AG08396 (cell line): ENCODE results near the gene KIFC1.
"Not testable (repeated sequence)": the region's sequence is repeated elsewhere in the genome, so short reads cannot be mapped to it uniquely, and the experiment has no call there.

Experiments
- DNase-seq: peaks from one replicate; pipeline ENCODE4 v3.0.0; 2012; ENCODE audit warnings: low spot score, mixed read lengths

The KIFC1 gene

DNA sequence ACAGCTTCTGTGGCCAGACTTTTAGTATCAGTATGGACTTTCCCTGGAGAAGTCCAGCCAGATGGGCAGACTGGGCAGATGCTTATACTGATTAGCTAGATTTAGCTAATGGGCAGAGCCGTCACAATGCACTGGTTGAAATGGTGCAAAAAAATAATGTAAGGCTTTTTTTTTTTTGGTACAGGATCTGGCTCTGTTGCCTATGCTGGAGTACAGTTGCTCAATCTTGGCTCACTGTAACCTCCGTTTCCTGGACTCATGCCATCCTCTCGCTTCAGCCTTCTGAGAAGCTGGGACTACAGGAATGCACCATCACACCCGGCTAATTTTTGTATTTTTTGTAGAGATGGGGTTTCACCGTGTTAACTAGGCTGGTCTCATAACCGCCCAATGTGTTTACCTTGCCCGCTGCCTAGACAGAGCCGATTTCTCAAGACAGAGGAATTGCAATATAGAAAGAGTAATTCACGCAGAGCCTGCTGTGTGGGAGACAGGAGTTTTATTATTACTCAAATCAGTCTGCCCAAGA lies 16.4 kb upstream of the KIFC1 start:
- DNase-seq = no peak

DNA sequence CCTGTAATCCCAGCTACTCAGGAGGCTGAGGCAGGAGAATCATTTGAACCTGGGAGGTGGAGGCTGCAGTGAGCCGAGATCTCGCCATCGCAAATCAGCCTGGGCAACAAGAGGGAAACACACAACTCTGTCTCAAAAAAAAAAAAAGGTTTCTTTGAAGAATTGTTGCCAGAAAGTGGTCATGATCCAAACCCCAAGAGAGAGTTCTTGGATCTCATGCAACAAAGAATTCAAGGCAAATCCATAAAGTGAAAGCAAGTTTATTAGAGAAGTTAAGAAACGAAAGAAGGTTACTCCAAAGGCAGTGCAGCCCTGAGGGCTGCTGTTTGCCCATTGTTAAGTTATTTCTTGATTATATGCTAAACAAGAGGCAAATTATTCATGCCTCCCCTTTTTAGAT lies 14.5 kb upstream of the KIFC1 start:
- no peak for DNase-seq

DNA sequence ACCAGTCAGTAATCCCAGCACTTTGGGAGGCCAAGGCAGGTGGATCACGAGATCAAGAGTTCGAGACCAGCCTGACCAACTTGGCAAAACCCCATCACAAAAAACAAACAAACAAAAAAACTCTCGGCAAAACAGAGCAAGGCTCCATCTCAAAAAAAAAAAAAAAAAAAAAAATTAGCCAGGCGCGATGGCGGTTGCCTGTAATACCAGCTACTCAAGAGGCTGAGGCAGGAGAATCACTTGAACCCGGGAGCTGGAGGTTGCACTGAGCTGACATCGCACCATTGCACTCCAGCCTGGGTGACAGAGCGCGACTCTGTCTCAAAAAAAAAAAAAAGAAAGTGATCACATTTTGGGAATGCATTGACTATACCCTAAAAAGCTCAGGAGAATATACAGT lies 12.4 kb upstream of the KIFC1 start:
- DNase-seq = not testable (repeated sequence)

DNA sequence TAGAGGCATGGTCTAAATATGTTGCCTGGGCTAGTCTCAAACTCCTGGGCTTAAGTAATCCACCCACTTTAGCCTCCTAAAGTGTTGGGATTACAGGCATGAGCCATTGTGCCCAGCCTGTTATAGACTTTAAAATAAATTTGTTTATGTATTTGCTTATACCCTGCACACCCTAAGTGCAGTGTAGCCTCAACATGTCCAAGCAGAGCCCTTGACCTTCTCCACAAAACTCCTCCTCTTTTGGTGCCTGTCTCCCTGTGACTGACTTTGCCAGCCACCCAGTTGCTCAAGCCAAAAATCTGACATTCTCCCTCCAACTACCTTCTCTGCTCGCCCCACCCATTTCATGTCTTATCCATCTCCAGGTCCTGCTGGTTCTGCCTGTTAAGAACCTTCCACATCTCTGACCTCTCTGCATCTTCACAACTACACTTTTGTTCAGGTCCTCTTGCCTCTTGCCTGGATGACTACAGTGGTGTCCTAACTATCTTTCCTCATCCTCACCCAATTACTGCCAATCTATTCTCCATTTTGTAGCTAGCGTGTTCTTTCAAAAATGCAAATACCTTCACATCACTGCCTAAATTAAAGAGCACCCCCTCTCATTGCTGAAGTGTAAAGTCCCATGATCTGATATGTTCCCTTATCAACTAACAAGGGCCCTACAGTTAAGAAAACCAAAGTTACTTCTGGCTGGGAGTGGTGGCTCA lies 11.2 kb upstream of the KIFC1 start:
- DNase-seq = no peak

DNA sequence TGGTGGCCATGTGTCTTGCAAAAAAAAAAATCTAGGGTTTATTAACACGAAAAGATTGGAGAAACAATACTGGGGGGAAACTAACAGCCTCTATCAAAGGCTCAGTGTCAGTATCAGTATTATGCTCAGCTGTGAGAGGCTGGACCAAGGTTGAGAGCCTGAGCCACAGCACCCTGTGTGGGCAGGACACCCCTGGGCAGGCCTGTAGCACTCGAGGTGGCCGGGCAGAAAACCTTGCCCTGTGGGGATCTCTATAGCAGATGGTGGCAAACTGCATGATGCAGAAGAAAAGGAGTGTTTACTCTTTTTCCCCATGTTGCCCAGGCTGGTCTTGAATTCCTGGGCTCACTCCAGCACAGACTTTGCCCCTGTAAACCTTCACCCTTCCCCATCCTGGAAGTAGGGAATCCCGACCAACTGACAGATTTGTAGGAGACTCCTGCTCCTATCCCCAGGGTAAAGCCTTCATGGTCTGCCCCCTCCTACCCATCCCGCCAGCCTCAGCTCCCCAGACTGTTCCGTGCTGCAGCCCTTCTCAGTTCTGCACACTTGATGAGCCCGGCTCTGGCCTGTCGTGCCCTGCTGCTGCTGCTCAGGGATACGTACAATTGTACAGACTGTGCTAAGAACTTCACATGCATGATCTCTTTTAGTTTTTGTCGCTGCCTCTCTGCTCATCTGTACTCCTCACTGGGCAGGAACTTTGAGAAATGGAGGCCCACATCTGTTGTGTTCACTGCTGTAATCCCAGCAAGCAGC lies 8.0 kb upstream of the KIFC1 start:
- DNase-seq = no peak

DNA sequence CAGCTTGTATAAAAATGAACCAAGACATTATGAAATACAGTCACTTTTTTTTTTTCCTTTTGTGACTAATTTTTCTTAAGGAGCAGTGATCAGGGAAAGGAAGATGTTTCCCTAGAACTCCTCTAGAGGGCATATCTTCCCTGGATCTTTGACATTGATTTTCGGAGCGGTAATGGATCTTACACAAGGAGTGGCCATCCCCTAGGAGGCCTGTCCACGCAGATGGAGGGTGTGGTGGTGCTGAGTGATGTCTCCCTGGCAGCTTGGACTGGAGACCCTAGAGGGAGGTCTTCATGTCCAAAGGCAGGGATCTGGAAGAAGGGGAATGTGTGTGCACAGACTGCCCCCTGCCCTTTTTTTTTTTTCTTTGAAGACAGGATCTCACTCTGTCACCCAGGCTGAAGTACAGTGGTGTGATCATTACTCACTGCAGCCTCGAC lies 7.0 kb upstream of the KIFC1 start:
- peak; percentile 58 for DNase-seq

DNA sequence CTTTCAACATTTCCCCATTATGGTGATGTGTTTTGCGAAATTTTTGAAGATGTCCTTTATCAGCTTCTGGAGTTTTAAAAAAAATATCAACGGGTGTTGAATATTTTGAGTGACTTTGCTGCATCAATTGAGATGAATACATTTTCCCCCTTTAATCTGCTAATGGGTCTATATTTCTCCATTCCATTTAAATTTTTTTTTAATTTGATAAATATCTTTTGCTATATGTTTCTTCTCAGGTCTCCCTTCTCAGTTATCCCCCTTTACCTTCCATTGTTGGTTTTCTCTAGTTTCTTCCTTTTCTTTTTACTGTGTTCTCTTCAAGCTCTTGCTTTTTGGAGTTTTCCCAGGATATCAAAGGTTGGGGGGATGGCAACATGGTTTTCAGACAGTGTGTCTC lies 1.4 kb upstream of the KIFC1 start:
- no peak for DNase-seq

DNA sequence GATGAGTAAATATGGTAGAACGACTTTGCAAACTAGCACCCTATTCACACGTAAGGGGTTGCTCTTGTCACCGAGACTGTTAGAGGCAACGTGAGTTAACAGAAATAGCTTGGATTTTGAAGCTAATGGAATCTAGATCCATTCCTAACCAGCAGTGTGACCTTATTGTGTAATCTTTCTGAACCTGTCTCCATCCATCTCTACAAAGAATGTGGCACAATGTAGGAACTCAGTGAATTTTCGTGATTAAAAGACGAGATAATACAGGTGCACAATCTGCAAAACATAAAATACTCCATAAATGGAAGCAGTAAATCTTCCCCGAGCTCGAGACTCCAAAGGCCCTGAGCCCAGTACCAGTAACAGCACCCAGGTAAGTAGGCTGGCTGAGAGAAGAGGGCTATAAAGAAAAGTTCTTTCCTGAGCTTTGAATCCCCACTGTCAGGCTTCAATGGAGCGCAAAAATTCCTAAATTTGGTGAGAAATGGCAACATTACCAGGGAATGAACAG lies 801 bp upstream of the KIFC1 start:
- DNase-seq = no peak

DNA sequence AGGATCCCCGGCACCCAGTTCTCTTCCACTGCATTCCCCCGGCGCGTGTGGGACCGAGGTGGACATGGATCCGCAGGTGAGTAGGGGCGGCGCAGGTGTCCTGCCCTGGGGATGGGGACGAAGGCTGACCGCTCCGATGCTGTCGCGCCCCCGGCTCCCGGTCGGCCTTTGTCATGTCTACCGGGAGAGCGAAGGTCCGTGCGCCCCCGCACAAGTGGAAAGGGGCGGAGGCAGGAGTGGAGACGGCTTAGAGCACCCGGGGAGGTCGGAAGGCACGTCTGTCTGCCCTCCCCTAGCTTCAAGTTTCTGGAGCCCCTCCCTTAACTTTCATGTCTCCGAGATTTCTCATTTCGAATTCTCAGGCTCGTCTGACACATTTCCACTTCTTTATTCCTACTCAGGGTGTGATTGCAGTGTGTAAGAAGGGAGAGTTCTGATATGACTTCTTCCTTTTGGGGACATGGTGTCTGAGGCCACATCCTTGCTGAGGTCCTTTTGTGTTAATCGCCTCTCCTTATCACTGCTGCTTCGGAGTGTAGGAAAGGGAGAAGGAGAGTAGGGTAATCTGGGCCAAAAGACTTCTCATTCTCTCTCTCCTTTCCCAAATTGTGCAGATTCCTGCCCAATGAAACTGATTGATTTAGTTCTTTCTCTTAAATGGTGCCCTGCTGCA lies 435 bp downstream of the KIFC1 start:
- DNase-seq = no peak

DNA sequence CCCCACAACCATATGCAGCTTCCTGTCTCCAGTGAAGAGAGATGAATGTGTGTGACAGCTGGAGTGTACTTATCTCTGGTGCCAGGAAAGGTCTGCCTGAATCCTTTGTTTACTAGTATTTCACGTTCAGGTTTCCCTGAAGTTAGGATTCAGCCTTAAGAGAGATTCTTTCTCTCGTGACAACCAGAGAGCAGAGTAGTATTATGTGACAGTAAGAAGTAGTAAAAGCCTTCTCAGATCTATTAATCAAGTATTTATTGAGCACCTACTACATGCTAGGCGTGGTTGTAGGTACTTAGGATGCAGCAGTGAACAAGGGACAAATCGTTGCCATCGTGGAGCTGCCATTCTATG lies 949 bp downstream of the KIFC1 start:
- no peak for DNase-seq

DNA sequence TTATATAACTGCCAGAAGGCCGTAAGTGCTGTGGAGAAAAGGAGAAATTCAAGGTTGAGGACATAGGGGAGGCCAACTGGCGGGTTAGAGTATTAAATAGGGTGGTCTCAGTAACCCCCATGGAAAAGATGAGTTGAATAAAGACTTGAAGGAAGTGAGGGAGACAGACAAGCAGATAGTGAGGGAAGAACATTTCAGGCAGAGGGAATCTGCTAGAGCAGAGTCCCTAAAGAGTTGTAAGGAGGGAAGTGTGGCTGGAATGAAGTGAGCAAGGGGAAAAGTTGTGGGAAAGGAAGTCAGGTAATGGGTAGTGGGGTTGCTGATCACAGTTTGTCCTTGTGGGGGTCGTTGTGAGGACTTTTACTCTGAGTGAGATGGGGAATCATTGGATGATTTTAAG lies 1.4 kb downstream of the KIFC1 start:
- no peak for DNase-seq

DNA sequence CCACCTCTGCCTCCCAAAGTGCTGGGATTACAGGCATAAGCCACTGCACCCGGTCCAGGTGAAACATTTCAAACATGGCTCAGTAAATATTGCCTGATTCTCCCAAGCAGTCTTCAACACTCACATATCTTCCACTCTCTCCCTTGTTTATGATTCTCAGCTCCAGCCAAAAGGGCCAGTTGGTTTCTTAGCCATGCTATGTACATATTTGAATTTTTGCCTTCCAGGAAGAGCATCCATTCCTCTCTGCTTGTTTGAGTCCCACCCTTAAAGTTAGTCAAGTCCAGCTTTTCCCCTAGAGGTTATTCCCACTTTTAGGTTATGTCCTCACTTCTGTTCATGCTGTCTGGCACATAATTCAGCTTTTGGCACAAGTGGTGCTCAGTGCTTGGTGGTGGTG lies 5.9 kb downstream of the KIFC1 start:
- DNase-seq = no peak

DNA sequence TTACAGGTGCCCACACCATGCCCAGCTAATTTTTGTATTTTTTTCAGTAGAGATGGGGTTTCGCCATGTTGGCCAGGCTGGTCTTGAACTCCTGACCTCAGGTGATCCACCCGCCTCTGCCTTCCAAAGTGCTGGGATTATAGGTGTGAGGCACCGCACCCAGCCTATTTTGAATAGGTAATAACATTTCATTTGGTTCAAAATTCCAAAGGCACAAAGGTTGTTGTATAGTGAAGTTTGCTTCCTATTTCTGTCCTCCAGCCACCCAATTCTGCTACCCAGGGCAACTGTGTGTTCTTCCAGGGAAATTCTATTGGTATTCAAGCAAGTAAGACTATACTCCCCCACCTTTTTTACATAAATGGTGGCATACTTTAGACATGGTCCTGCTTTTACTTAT lies 7.0 kb downstream of the KIFC1 start:
- DNase-seq = not testable (repeated sequence)

DNA sequence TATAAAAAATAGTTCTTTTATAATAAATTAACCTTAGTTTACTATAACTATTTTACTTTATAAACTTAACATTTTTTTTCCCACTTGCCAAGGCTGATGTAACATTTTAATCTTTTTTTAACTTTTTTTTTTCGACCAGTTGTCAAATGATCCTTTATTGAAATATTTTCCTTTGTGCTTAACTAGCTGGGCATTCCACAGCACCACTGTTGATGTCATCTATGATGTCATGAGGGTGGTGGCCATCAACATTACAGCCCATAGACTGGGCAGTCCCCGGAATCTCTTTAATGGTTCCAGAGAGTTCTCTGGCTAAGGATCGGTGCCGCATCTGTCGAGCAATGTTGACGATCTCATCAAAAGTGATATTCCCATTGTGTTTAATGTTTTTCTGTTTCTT lies 8.3 kb downstream of the KIFC1 start:
- not testable (repeated sequence) for DNase-seq

DNA sequence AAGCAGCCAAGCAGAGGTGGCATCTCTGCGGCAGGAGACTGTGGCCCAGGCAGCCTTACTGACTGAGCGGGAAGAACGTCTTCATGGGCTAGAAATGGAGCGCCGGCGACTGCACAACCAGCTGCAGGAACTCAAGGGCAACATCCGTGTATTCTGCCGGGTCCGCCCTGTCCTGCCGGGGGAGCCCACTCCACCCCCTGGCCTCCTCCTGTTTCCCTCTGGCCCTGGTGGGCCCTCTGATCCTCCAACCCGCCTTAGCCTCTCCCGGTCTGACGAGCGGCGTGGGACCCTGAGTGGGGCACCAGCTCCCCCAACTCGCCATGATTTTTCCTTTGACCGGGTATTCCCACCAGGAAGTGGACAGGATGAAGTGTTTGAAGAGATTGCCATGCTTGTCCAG lies 13.3 kb downstream of the KIFC1 start:
- DNase-seq = no peak

DNA sequence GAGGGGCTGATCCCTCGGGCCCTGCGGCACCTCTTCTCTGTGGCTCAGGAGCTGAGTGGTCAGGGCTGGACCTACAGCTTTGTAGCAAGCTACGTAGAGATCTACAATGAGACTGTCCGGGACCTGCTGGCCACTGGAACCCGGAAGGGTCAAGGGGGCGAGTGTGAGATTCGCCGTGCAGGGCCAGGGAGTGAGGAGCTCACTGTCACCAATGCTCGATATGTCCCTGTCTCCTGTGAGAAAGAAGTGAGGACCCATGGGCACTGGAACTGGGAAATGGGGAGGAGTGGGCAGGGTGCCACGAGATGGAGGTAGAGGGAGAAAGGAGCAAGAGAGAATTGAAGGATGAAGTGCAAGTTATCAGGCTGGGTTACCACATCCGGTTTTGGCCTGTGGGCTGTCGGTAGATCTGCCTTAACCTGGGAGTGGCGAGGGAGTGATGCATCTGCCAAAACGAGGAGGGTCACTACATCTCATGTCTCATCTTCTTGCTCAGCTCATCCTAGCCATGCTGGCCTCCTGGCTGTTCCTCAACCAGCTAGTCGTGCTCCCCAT lies 13.8 kb downstream of the KIFC1 start:
- DNase-seq = no peak

DNA sequence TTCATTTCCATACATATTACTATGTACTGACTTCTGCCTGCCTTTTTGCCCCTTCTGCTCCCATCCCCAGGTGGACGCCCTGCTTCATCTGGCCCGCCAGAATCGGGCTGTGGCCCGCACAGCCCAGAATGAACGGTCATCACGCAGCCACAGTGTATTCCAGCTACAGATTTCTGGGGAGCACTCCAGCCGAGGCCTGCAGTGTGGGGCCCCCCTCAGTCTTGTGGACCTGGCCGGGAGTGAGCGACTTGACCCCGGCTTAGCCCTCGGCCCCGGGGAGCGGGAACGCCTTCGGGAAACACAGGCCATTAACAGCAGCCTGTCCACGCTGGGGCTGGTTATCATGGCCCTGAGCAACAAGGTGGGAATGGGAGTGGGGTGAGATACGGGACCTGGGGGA lies 14.5 kb downstream of the KIFC1 start:
- DNase-seq = no peak

DNA sequence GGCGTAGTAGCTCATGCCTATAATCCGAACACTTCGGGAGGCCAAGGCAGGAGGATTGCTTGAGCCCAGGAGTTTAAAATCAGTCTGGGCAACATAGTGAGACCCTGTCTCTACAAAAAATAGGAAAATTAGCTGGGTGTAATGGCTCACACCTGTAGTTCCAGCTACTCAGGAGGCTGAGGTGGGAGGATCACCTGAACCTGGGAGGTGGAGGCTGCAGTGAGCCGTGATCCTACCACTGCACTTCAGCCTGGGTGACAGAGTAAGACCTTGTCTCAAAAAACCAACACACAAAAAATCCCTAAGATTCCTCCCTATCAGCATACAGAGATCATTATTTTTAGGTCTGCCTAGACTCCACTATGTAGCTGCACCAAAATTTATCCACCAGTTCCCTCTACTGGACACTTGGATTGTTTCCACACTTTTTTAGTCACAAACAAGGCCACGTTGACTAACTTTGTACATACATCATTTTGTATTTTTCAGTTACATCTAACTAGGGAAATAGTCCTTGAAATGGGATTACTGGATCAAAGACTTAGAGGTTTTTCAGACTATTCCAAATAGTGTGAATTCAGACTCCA lies 15.6 kb downstream of the KIFC1 start:
- peak; percentile 62 for DNase-seq

DNA sequence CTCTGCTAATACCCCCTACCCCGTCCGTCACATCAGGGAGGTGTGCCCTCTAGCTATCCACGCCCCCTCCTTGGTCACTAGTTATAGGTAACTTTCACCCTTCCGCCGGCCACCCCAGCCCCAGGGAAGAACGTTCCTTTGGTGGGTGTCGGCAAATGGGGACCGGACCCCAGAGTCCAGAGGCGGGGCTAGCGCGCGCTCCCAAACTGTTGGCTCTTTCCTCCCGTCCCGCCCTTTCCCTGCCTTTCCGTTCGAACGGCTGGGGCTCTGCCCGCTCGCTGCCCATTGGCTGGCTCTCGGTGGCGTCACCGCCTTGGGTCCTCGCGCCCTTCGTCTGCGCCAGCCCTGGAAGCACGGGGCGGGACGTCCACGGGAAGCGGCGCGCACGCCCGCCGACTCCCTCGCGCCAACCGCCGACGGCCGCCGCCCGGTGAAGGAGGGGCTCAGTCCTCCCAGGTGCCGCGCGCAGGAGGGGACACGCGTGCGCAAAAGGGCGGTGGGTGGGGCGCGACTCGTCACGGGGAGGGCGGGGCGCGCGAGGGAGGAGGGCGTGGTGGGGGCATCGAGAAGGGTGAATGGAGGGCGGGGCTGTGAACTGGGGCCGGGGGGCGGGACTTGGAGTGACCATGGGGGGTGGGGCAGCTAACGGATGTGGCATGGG lies 18.6 kb downstream of the KIFC1 start:
- peak; percentile 99 for DNase-seq

DNA sequence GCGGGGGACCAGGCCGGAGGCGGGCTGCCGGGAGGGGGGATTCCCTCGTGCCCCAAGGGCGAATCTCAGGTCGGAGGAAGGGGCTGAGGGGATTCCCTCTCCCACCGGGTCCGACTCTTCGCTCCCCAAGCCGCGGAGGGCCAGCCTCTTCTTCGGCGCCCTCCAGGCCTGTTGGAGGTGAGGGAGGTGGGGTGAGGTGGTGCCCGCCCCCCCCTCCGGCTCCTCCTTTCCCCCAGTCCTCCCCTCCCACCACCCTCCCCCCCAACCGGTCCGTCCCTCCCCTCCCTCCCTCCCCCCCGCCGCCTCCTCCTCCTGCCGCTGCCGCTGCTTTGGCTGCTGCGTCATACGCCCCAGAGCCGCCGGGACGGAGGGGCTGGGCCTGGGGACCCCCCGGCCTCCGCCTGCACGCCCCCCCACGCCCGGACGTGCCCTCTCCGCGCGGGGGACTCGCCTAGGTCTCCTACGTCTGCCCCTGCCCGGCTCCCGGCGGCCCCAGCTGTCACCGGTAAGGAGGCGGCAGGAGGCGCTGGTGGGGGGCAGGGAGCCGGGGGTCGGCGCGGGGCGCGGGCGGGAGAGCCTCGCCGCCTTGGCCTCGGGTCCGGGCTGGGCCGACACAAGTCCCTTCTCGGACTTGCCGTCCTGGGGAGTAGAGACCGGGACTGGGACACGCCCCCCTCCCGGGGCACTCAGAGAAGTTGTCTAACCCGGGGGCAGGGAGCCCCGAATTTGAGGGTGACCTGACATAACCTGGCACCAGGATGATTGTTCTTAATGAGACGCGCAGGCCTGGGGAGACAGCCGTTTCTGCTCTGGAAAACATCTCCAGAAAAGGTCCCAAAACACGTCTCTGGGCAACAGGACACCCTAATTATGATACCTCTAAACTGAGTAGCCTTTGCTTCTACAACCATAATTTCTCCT lies 19.3 kb downstream of the KIFC1 start, which contains the start of gene PHF1:
Gene PHF1 (plus strand): TSS at position 304 of the 921 bp plus-strand sequence. CDS start 1,250 bp downstream, outside the sequence.
- peak; percentile 93 for DNase-seq
